GM04504 (cell line): Measurements from ENCODE around the gene TMEM92.
"Not testable (repeated sequence)": the region's sequence is repeated elsewhere in the genome, so short reads cannot be mapped to it uniquely, and the experiment has no call there.

ENCODE experiments used
- DNase-seq: peaks from one replicate; pipeline ENCODE4 v3.0.0-alpha.2; 2012; ENCODE audit warnings: low read depth

TMEM92 gene

DNA sequence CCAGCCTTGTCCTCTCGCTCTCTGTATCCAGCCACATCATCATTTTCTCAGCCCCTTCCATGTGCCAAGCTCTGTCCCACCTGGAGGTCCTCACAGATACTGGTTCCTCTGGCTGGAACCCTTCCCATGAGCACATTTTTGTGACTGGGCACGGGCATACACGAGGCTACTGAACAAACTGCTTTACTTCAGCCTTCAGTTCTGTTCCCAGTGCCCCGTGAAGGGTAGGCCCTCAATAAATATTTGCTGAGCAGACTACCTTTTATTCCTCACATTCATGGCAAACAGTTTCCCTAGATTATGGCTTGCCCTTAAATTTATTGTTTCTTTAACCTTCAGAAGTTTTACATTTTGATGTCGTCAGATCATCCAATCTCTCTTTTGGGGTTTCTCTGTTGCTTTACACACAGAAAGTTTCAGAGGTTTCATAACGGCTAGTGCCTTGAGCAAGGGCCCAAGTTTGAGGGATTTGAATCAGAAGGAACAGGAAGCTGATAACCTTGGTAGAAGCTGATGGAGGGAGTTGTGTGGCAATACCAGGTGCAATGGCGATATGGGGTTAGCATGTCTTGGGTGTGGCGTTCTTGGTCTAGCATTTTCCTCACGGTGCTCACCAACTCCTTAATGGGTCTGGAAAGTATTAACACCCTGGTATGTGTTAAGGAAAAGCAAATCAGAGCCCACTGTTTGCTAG, 27.8 kb downstream of the TMEM92 start:
- no peak for DNase-seq

DNA sequence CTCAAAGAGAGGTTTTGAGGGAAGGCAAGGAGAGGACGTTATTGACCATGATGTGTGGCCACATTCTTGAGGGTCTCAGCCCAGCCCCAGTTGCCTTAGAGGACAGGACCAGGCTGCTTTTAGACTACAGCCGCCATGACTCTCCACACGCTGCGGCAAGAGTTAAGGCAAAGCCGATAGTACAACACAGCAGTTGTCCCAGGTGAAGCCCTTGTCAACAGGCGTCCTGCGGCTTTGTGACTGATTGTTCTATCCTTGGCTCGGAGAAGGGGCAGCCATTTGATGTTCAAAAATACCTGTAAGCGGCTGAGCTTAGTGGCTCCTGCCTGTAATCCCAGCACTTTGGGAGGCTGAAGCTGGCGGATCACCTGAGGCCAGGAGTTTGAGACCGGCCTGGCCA, 28.8 kb downstream of the TMEM92 start:
- DNase-seq = no peak

DNA sequence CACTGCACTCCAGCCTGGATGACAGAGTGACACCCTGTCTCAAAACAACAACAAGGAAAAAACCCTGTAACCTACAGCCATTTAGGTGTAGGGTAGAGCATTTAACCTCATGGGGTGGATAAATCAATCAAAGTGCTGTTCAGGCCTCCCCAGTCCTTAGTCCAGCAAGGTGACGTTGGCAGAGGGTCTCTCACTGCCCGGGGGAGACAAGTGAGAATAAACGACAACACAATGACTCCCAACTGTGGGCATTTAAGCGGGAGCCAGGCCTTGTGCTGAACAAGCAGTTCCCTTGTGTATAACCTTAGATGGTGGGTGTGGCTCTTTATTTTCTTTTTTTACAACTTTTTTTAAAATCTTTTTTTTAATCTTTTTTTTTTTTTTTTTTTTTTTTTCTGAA, 29.3 kb downstream of the TMEM92 start:
- DNase-seq = no peak

DNA sequence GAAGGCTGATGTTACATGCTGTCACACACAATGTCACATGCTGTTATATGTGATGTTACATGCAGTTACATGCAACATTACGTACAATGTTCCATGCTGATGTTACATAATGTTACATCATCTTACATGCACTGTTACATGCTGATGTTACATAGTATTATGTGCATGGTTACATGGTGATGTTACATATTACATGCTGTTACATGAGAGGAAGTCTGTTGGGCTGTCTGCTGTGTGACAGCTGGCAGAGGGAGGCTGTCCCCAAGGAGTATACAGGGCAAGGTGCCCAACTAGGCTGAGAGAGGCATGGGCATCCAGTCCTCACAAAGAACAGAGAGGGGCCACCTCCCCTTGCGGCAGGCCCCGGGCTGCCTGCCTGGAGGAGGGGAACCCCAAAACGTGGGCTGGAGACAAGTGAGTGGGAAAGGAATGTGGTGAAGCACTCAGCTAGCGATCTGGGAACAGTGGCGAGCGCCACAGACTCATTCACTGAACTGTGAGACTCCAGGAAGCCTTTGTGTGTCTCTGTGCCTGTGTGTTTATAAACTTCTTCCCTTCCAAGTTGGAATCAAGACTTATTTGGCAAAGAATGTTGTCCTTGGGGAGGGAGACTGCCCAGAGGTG, 30.6 kb downstream of the TMEM92 start:
- DNase-seq = no peak

DNA sequence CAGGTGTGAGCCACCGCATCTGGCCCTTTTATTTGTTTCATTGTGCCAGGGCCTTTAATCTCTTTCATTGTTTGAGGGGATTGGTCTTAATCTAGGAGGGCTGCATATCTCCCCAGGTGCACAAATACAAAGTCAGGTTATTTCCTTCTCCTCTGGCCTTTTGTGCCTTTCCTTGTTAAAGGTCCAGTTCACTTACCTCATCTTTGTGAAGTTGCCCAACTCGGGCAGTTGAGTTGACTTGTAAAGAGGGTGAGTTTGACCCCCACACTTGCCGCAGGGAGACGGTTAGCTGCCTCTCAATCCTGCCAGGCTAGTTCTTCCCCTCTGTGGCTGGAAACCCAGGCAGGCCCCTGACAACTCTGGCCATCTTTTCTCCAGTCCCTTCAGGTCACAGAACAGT, 33.4 kb downstream of the TMEM92 start:
- no peak for DNase-seq

DNA sequence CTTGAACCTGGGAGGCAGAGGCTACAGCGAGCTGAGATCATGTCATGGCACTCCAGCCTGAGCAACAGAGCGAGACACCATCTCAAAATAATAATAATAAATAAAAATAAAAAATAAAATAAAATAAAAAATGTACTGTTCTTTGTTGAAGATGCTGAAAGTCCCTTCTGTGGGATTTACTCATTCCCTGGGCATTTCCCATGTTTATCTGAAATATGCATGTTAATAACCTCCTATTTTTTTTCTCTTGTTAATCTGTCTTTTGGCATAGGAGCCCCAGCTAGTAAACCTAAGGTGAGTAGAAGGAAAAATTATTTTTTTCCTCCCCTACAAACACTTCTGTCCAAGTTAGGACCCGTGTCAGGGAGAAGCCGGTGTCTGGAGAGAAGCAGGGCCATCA, 34.4 kb downstream of the TMEM92 start:
- DNase-seq = no peak

DNA sequence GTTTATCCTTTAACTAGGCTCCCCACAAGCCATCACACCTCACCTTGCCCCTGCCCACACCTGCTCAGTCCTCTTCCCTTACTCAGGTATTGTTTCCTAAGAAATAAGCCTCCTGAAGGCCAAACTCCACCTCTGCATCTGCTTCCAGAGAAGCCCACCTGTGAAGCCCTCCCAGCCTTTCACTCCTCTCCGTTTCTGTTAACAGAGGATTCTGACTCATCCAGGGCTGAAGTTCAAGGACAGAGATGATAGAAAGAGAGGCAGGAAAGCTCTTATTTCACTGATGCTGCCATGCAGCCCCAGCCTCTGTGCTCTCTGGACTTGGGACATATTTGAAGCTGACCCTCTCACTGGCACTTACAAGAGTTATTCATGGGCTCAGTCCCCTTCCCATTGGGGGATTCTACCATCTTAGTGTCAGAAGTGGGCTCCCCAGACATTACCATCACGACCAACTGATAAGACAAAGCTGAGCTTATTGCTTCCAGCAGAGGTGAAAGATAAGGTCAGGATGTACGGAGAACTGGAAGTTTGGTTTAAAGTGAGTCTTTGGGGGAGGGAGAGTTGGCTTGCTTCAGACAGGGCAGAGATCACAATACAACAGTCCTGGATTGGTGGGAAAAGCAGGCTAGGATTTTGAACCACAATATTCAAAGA, 36.3 kb downstream of the TMEM92 start:
- no peak for DNase-seq

DNA sequence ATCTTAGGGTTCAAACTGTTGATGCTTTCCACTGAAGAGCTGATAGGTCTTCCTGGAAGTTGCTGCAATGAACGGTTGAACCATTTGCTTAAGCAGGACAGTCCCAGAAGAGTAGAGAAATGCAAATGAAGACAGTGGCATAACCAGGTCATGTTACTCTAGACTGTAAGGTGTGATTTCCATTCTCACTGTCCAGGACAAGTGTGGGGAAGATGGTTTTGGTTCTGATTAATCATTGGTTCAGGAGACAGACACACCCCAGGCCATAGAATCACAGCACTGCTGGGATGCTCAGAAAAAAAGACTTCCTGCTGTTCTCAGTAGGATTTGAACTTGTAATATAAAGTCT, 36.8 kb downstream of the TMEM92 start:
- DNase-seq = no peak

DNA sequence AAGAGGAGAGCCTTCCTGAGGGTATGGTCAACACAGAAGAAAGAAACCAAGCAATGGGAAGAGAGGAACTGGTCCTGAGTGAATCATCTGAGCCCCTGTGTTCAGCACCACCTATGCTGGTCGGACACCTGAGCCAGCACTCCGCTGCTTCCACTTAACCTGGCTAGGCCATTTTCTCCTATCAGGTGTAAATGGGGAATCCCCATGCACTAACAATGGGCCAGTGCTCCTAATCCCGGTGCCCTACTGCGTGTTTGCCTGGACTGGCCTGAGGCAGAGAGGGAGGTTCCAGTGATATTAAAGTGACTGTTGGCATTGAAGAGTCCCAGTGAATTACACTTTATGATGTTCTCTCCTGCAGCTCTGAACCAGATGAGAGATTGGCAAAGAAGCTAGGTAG, 37.2 kb downstream of the TMEM92 start:
- DNase-seq = no peak

DNA sequence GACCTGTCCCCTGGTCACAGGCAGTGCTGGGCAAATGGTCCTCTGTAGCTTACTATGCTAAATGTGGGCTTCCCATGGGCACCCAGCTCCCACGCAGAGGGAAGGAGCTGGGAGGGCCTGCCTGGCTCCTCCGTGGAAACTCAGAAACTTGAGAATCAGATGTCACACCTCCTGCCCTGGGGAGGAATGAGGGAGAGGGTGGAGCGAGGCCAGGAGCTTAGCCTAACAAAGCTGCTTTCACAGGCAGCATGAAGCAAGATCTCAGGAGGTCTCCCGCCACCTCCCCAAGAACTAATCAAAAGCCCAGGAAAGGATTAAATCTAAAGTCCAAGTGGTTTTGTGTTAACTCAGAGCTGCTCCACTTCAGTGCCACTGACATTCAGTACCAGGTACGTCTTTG, 38.0 kb downstream of the TMEM92 start:
- no peak for DNase-seq

DNA sequence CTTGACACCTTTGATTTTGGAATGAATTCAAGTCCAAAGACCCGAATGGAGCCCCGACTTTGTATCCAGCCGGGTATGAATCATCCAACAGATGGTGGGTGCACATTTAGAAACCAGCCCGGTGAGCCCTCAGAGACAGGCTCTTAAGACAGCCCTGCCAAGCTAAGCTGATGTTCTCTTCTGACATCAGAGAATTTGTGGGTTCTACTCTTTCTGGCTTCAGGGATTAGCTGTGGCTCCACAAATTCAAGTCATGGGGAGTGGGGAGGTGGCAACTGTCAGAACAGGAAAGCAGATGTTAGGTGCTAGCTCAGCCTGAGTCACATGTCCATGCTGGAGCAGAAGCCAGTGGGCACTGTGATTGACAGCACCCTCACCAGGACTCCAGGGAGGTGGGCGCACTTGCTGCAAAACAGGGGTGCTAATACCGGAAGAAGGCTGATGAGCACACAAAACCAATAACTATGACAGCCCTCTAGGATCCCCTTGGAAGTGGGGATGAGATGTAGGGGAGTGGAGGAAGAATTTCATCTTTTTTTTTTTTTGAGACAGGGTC, 40.3 kb downstream of the TMEM92 start:
- no peak for DNase-seq

DNA sequence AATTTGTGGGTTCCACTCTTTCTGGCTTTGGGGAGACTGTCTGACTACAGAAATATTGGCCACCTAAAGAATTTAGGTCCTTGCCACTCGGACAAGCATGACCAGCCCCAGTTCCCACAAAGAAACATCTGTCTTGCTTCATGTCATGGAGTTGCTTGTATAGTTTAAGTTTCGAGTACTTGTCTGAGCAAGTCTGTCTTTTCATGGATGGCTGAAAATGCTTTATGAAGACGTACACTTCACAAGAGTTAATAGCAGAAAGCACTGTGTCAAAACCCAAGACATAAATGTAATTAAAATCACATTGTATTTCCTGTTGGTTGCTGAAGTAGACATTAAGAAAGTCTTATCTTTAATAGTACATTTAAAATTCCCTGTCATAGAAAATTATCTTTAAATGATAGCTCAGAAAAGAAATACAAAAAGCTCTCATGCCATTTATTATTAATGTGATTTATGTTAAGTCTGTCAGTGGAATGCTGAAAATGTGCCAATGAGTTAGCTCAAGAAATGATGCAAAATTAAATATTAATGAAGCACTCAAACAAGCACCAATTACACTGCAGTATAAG, 41.8 kb downstream of the TMEM92 start:
- no peak for DNase-seq

DNA sequence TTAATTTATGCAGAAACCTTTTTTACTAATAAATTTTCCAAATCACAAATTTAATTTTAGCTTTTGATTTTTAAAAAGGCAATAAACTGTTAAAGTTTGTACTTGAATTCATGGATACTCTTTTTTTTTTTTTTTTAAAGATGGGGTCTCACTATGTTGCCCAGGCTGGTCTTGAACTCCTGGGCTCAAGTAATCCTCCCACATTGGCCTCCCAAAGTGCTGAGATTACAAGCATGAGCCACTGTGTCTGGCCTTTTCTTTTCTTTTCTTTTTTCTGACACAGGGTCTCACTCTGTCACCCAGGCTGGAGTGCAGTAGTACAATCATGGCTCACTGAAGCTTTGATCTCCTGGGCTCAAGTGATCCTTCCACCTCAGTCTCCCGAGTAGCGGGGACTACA, 42.4 kb downstream of the TMEM92 start:
- not testable (repeated sequence) for DNase-seq

DNA sequence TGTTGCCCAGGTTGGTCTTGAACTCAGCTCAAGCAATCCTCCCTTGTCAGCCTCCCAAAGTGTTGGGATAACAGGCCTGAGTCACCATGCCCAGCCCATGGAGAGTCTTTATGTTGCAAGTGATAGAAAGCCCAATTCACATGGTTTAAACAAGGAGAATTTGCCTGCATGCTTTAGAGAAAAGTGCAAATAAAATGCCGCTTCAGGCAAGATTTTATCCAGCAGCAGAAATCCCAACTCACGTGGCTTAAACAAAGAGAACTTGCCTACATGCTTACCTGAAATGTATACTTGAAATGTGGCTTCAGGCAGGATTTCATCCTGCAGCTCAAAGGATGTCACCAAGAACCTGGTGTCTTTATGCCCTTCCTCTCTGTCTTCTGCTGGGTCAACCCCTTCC, 42.9 kb downstream of the TMEM92 start:
- DNase-seq = no peak

DNA sequence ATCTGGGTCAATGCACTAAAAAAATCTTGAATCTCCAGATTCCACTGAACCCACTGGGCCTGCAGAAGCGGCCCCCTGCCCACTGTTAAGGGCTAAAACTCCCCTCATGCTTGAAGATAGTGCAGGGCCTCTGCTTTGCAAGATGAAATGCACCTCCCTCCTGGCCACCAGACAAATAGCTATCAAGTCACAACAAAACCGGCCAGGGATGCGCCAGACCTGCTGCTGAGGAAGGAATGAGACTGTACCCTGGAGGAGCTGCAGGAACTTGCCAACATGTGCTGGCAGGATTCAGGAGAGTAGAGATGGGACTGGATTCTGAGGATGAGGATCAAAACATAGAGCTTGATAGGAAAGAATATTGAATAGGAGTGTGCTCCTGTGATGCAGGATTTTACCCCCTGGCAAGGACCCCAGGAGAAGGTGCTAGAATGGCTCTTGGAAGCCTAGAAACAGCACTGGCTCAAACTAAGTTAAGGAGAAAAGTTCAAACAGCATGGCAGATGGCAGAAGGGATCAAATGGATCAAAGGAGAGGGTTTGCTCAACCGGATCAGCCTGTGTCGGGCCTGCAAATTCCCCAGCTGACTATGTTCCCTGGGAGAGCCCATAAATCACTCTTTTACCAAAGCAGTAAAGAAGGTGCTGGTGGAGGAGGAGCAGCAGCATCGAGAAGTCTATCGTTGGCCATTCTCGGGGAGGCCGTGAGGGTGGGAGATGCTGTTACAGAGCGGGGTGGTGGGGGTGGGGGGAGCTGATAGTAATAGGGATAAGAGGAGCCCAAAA, 44.4 kb downstream of the TMEM92 start:
- DNase-seq = no peak

DNA sequence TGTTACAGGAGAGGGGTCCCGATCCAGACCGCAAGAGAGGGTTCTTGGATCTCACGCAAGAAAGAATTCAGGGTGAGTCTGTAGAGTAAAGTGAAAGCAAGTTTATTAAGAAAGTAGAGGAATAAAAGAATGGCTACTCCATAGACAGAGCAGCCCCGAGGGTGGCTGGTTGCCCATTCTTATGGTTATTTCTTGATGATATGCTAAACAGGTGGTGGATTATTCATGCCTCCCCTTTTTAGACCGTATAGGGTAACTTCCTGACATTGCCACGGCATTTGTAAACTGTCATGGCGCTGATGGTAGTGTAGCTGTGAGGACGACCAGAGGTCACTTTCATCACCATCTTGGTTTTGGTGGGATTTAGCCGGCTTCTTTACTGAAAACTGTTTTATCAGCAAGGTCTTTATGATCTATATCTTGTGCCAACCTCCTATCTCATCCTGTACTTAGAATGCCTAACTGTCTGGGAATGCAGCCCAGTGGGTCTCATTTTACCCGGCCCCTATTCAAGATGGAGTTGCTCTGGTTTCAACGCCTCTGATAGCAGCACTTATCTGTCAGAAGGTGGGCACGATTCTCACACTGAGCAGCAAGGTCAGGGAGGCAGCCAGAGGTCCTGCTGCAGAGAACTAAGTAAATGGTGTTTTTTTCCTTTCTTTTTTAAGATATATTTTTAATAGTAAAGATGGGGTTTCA, 45.2 kb downstream of the TMEM92 start:
- no peak for DNase-seq

DNA sequence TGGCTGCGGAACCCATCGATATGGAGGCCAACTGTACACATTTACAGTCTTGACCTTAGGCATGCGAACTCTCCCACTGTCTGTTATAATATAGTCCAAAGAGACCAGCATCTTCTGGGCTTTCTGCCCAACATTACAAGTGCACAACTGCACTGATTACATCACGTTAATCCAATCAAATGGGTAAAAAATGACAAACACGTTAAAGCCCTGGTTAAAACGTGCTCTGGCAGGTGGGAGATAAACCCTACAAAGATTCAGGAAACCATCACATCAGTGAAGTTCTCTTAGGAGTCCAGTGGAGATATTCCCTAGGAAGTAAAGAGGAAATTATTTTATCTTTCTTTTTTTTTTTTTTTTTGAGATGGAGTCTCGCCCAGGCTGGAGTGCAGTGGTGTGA, 48.0 kb downstream of the TMEM92 start:
- DNase-seq = no peak

DNA sequence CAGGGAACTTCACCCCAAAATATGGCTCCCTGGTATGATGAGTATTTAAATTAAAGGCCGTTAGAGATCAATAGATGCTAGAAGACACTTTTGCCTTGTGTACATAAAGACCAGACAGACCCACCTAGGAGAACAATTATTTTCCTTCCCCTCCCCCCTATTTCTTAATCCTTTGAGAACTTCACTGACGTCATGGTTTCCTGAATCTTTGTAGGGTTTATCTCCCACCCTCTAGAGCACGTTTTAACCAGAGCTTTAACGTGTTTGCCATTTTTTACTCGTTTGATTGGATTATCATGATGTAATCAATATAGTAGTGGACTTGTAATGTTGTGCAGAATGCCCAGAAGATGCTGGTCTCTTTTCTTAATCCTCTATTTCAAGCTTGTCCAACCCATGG, 48.8 kb downstream of the TMEM92 start:
- DNase-seq = no peak

DNA sequence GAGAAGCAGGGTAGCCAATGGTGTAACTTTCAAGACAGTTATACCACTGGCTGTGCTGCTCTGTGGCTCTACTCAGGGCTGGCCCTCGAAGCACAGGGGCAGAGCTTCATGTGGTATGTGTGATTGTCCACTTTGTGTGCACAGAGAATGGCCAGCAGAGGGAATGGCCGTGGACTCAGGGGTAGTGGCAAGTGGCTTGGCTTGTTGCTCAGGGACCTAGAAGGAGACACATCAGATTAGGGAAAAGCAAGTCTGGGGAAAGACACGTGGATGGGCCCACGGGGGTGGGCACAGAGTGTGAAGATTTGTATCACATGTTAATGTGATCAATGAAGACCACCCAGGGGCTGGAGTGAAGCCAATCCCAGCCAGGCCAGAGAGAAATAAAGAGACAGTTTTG, 51.6 kb downstream of the TMEM92 start:
- no peak for DNase-seq

DNA sequence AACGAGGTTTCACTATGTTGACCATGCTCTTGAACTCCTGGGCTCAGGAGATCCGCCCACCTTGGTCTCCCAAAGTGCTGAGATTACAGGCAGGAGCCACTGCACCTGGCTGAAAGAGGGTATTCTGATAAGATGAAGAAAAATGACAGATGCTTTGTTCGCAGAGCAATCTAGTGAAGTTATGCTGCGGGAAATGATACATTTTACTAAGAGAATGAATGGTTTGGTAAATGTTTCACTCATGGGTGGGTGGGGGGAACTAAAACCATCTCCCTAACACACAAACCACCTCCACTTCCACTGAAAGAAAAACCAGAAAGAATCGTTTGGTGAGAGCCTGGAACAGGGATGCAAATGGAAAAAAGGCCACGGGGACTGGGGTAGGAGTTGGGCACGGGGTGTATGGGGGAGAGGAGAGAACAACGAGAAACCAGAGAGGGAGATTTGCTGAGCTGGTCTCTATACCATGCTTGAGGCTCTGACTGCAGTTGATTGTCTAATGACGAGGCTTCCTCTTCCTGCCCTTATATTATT, 52.6 kb downstream of the TMEM92 start:
- no peak for DNase-seq
